WTC11 (cell line): ENCODE data around the gene TESK2. TPM values are rescaled to one million over a fixed set of nuclear protein-coding genes. Genes with fewer than 3 reads are reported as not detected.

ENCODE experiments used
- ATAC-seq: fragments of 200-7000 bp; cut with Tn5 transposase; 2 replicates; pipeline ENCODE4 v1.10.0; 2021; ENCODE audit warnings: mild to moderate bottlenecking, moderate library complexity
- CTCF ChIA-PET: fragments of 300-600 bp; sonication (Branson Sonifier 250); formaldehyde crosslinking; loops from one replicate; lab custom pipeline; 2021; ENCODE audit warnings: antibody characterized with exemption; lab: Charles Lee
- POLR2A ChIA-PET: fragments of 350-600 bp; sonication (Branson Sonifier 250); formaldehyde crosslinking; loops from one replicate; lab custom pipeline; 2021; ENCODE audit warnings: antibody characterized with exemption; lab: Charles Lee
- DNase-seq: peaks from one replicate; pipeline ENCODE4 v3.0.0; 2021; ENCODE audit warnings: low spot score
- H3K27ac Mint-ChIP-seq: 2 replicates; pipeline ENCODE4 v1.8.0; 2021; ENCODE audit warnings: mixed read lengths
- H3K27me3 Mint-ChIP-seq: 2 replicates; pipeline ENCODE4 v1.8.0; 2021; ENCODE audit warnings: low read depth, mild to moderate bottlenecking, moderate library complexity, mixed read lengths
- H3K36me3 Mint-ChIP-seq: 2 replicates; pipeline ENCODE4 v1.8.0; 2021; ENCODE audit warnings: mixed read lengths
- H3K4me1 Mint-ChIP-seq: 2 replicates; pipeline ENCODE4 v1.8.0; 2022; ENCODE audit warnings: mixed read lengths
- H3K4me3 Mint-ChIP-seq: 2 replicates; pipeline ENCODE4 v1.8.0; 2021; ENCODE audit warnings: mild to moderate bottlenecking, moderate library complexity, mixed read lengths
- H3K9me3 Mint-ChIP-seq: 2 replicates; pipeline ENCODE4 v1.8.0; 2021; ENCODE audit warnings: mixed read lengths
- ATF2 ChIP-seq: sonication (generic); formaldehyde crosslinking; IDR thresholded peaks from 2 replicates; pipeline ENCODE4 v1.8.1; 2022; ENCODE audit warnings: low read depth, missing genetic modification reagents, borderline replicate concordance
- CBFB ChIP-seq: sonication (generic); formaldehyde crosslinking; IDR thresholded peaks from 2 replicates; pipeline ENCODE4 v1.8.1; 2022; ENCODE audit warnings: mild to moderate bottlenecking, low read depth, missing genetic modification reagents
- CTCF ChIP-seq: fragments of 200-600 bp; IDR thresholded peaks from 2 replicates; pipeline ENCODE4 v1.8.0; 2022; ENCODE audit warnings: antibody characterized with exemption
- E2F4 ChIP-seq: sonication (generic); formaldehyde crosslinking; IDR thresholded peaks from 2 replicates; pipeline ENCODE4 v1.8.1; 2022; ENCODE audit warnings: low read depth, mild to moderate bottlenecking, moderate library complexity, missing genetic modification reagents, borderline replicate concordance
- FOXP1 ChIP-seq: sonication (generic); formaldehyde crosslinking; IDR thresholded peaks from 2 replicates; pipeline ENCODE4 v1.8.0; 2022; ENCODE audit warnings: missing genetic modification reagents, mild to moderate bottlenecking, moderate library complexity, borderline replicate concordance
- GRHL2 ChIP-seq: fragments of 250-450 bp; sonication (Bioruptor Pico); IDR thresholded peaks from 2 replicates; pipeline ENCODE4 v1.8.0; 2022; ENCODE audit warnings: mild to moderate bottlenecking, moderate library complexity; ENCODE audit not compliant: insufficient replicate concordance, severe bottlenecking
- GTF2I ChIP-seq: fragments of 250-450 bp; sonication (Bioruptor Pico); conservative IDR thresholded peaks from 2 replicates; pipeline ENCODE4 v1.4.0; 2021; ENCODE audit warnings: mild to moderate bottlenecking
- HMGXB4 ChIP-seq: sonication (generic); formaldehyde crosslinking; IDR thresholded peaks from 2 replicates; pipeline ENCODE4 v1.8.1; 2023; ENCODE audit warnings: mild to moderate bottlenecking, moderate library complexity, missing genetic modification reagents
- MLX ChIP-seq: sonication (generic); formaldehyde crosslinking; IDR thresholded peaks from 2 replicates; pipeline ENCODE4 v1.8.1; 2023; ENCODE audit warnings: mild to moderate bottlenecking, missing genetic modification reagents, moderate library complexity
- MYBL2 ChIP-seq: sonication (generic); formaldehyde crosslinking; IDR thresholded peaks from 2 replicates; pipeline ENCODE4 v1.8.1; 2023; ENCODE audit warnings: mild to moderate bottlenecking, moderate library complexity, missing genetic modification reagents
- NR1H2 ChIP-seq: sonication (generic); formaldehyde crosslinking; IDR thresholded peaks from 2 replicates; pipeline ENCODE4 v1.9.0; 2021; ENCODE audit warnings: mild to moderate bottlenecking, moderate library complexity, missing genetic modification reagents
- OVOL2 ChIP-seq: fragments of 250-450 bp; sonication (Bioruptor Pico); IDR thresholded peaks from 2 replicates; pipeline ENCODE4 v1.9.0; 2021; ENCODE audit warnings: mild to moderate bottlenecking, borderline replicate concordance
- PREB ChIP-seq: sonication (generic); formaldehyde crosslinking; IDR thresholded peaks from 2 replicates; pipeline ENCODE4 v1.8.1; 2022; ENCODE audit warnings: mild to moderate bottlenecking, missing genetic modification reagents, moderate library complexity, borderline replicate concordance
- SOX15 ChIP-seq: fragments of 250-450 bp; sonication (Bioruptor Pico); IDR thresholded peaks from 2 replicates; pipeline ENCODE4 v1.9.0; 2021; ENCODE audit warnings: mild to moderate bottlenecking
- SP1 ChIP-seq: sonication (generic); formaldehyde crosslinking; conservative IDR thresholded peaks from 2 replicates; pipeline ENCODE4 v1.8.1; 2022; ENCODE audit warnings: missing genetic modification reagents
- TCF7 ChIP-seq: sonication (generic); formaldehyde crosslinking; IDR thresholded peaks from 2 replicates; pipeline ENCODE4 v1.8.0; 2022; ENCODE audit warnings: mild to moderate bottlenecking, low read depth, missing genetic modification reagents, moderate library complexity
- total RNA-seq: library from RNA; stranded (reverse); gene quantifications from 3 replicates; pipeline ENCODE4 v1.2.3, GENCODE V29; 2021
- TF ChIP-seq, protein P1 (sequence below): sonication (generic); formaldehyde crosslinking; IDR thresholded peaks from 2 replicates; pipeline ENCODE4 v1.8.0; 2023; ENCODE audit warnings: missing genetic modification reagents
- TF ChIP-seq, protein P2 (sequence below): fragments of 250-450 bp; sonication (Bioruptor Pico); IDR thresholded peaks from 2 replicates; pipeline ENCODE4 v1.8.0; 2021; ENCODE audit warnings: mild to moderate bottlenecking
- TF ChIP-seq, protein P3 (sequence below): sonication (generic); formaldehyde crosslinking; IDR thresholded peaks from 2 replicates; pipeline ENCODE4 v1.8.1; 2022; ENCODE audit warnings: mild to moderate bottlenecking, moderate library complexity, missing genetic modification reagents

The TESK2 gene
- total RNA-seq, 1 experiment from 2014 or later: 13.3 TPM

DNA sequence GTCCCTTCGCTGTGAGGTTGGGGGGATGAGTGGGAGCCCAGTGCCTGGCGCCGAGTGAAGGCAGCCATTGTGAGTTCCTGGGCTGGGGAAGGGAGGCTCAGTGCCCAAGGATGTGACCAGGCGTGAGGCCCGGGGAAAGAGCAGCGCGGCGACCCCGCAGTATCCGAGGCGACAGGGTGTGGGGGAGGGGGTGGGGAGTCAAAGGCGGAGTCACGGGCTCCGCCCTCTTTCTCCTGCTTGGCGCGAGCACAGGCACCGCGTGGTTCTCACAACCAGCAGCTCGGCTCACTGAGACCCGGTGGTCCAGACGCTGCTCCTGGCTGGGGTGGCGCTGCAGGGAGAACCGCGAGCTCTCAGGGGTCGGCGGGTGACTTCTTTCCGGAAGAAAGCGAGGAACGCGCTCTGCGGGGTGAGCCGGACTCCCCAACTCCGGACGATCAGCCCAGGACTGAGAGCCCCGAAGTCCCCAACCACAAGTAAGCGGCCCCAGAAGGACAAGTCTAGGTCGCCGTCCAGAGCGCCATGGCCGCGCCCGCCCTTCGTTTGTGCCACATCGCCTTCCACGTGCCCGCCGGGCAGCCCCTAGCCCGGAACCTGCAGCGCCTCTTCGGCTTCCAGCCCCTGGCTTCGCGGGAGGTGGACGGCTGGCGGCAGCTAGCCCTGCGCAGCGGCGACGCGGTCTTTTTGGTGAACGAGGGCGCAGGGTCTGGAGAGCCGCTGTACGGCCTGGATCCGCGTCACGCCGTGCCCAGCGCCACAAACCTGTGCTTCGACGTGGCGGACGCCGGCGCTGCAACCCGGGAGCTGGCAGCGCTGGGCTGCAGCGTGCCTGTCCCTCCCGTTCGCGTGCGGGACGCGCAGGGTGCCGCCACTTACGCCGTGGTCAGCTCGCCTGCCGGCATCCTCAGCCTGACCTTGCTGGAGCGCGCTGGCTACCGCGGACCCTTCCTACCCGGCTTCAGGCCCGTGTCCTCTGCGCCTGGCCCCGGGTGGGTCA lies 164.0 kb downstream of the TESK2 start, which contains the start of gene HPDL:
Gene HPDL (plus strand): TSS at position 269 of the 997 bp plus-strand sequence. CDS start 254 bp downstream, at position 523.
- Mint-ChIP-seq H3K4me1 (peaks cover 46% of the 10 kb centered on the region), H3K4me3 (peak within 1 kb of the TSS; percentile 70), H3K9me3 (peaks cover 9% of the 10 kb centered on the region), H3K27ac (peak within 1 kb of the TSS; percentile 79), H3K27me3 (no peaks in the 10 kb centered on the region; the same call in 1 of the 2 replicates), H3K36me3 (peaks cover 23% of the 10 kb centered on the region)
- ChIA-PET CTCF (interaction anchor here (0.5 to 4.4 kb wide), 7 partner anchors 13 to 409 kb away, joined by 3 to 32 read pairs (median 7); partner anchors contain the start of genes MUTYH, TOE1 and UROD), POLR2A (interaction anchor here (0.6 to 4.4 kb wide), 11 partner anchors 8 to 316 kb away, joined by 3 to 54 read pairs (median 5); partner anchors contain the start of genes CCDC163, HECTD3, MMACHC and MUTYH)
- peak; percentile 86 for DNase-seq
- peak; percentile 83 for ATAC-seq
- TF ChIP-seq, protein P1, sequence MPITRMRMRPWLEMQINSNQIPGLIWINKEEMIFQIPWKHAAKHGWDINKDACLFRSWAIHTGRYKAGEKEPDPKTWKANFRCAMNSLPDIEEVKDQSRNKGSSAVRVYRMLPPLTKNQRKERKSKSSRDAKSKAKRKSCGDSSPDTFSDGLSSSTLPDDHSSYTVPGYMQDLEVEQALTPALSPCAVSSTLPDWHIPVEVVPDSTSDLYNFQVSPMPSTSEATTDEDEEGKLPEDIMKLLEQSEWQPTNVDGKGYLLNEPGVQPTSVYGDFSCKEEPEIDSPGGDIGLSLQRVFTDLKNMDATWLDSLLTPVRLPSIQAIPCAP (CRISPR knock-in tag): no peak; the same call in 1 of the 2 replicates
- TF ChIP-seq OVOL2 (no peak), FOXP1 (CRISPR knock-in tag) (peak; percentile 35; the same call in 1 of the 2 replicates), E2F4 (CRISPR knock-in tag) (0 out of 2 replicates have a peak, but pooled peaks have one; percentile 24), SOX15 (CRISPR knock-in tag) (no peak), ATF2 (no peak), SP1 (CRISPR knock-in tag) (peak; percentile 82), CTCF (no peak), CBFB (peak; percentile 74; the same call in 1 of the 2 replicates), NR1H2 (CRISPR knock-in tag) (no peak), PREB (CRISPR knock-in tag) (no peak), GRHL2 (no peak), HMGXB4 (CRISPR knock-in tag) (peak; percentile 89), GTF2I (no peak), MLX (CRISPR knock-in tag) (peak; percentile 88; the same call in 1 of the 2 replicates), MYBL2 (peak; percentile 67), TCF7 (CRISPR knock-in tag) (no peak)
- TF ChIP-seq, protein P2, sequence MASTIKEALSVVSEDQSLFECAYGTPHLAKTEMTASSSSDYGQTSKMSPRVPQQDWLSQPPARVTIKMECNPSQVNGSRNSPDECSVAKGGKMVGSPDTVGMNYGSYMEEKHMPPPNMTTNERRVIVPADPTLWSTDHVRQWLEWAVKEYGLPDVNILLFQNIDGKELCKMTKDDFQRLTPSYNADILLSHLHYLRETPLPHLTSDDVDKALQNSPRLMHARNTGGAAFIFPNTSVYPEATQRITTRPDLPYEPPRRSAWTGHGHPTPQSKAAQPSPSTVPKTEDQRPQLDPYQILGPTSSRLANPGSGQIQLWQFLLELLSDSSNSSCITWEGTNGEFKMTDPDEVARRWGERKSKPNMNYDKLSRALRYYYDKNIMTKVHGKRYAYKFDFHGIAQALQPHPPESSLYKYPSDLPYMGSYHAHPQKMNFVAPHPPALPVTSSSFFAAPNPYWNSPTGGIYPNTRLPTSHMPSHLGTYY (CRISPR knock-in tag): 0 out of 2 replicates have a peak, but pooled peaks have one; percentile 42
- TF ChIP-seq, protein P3, sequence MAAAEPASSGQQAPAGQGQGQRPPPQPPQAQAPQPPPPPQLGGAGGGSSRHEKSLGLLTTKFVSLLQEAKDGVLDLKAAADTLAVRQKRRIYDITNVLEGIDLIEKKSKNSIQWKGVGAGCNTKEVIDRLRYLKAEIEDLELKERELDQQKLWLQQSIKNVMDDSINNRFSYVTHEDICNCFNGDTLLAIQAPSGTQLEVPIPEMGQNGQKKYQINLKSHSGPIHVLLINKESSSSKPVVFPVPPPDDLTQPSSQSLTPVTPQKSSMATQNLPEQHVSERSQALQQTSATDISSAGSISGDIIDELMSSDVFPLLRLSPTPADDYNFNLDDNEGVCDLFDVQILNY (CRISPR knock-in tag): peak; percentile 81; the same call in 1 of the 2 replicates
